Measurements from ENCODE around the gene CCDC81. TPM values are rescaled to one million over a fixed set of nuclear protein-coding genes. Genes with fewer than 3 reads are reported as not detected.

CCDC81 gene
- total and polyA plus RNA-seq, 9 of the 15 experiments (the other 6 are each of a cell fraction or from before 2014, with no cell fraction given) = 0.16 to 1.0 (median 0.41) TPM

DNA sequence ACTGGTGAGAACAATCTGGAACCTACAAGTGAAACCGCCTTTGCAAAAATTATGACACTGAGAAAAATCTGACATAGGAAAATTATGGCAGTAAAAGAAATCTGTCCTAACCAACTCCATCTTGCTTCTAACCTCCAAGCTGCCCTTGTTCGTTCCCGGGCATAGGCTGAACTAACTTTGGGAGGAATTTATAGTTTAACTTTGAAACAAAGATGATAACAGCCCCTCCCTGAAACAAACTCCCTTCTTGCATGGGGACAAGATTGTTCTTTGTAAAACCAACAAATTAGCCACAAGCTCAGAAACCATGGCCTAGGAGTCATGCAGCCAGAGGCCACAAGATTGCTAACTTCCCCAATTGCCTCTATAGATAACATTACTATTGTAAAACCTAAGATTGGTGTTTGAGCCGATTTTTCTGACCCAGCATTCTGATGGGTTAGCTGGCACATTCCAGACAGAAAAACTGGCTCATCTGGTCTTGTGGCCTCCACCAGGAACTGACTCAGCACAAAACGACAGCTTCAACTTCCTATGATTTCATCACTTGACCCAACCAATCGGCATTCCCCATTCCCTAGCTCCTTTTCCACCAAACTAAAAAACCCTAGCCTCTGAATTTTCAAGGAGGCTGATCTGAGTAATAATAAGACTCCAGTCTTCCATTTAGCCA lies 3.6 kb upstream of the CCDC81 start (continued):
- 0 out of 2 replicates have a peak, but pooled peaks have one; percentile 26 for TF ChIP-seq TCF3 (CRISPR knock-in tag; IDR thresholded peaks at IDR 0.05)
- no peak for TF ChIP-seq KAT8 (IDR thresholded peaks at IDR 0.05; ENCODE audit: low read depth)
- TF ChIP-seq, protein P1, sequence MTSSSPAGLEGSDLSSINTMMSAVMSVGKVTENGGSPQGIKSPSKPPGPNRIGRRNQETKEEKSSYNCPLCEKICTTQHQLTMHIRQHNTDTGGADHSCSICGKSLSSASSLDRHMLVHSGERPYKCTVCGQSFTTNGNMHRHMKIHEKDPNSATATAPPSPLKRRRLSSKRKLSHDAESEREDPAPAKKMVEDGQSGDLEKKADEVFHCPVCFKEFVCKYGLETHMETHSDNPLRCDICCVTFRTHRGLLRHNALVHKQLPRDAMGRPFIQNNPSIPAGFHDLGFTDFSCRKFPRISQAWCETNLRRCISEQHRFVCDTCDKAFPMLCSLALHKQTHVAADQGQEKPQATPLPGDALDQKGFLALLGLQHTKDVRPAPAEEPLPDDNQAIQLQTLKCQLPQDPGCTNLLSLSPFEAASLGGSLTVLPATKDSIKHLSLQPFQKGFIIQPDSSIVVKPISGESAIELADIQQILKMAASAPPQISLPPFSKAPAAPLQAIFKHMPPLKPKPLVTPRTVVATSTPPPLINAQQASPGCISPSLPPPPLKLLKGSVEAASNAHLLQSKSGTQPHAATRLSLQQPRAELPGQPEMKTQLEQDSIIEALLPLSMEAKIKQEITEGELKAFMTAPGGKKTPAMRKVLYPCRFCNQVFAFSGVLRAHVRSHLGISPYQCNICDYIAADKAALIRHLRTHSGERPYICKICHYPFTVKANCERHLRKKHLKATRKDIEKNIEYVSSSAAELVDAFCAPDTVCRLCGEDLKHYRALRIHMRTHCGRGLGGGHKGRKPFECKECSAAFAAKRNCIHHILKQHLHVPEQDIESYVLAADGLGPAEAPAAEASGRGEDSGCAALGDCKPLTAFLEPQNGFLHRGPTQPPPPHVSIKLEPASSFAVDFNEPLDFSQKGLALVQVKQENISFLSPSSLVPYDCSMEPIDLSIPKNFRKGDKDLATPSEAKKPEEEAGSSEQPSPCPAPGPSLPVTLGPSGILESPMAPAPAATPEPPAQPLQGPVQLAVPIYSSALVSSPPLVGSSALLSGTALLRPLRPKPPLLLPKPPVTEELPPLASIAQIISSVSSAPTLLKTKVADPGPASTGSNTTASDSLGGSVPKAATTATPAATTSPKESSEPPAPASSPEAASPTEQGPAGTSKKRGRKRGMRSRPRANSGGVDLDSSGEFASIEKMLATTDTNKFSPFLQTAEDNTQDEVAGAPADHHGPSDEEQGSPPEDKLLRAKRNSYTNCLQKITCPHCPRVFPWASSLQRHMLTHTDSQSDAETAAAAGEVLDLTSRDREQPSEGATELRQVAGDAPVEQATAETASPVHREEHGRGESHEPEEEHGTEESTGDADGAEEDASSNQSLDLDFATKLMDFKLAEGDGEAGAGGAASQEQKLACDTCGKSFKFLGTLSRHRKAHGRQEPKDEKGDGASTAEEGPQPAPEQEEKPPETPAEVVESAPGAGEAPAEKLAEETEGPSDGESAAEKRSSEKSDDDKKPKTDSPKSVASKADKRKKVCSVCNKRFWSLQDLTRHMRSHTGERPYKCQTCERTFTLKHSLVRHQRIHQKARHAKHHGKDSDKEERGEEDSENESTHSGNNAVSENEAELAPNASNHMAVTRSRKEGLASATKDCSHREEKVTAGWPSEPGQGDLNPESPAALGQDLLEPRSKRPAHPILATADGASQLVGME (CRISPR knock-in tag; IDR thresholded peaks at IDR 0.05) = no peak
- TF ChIP-seq JUND (IDR thresholded peaks at IDR 0.05; ENCODE audit: borderline replicate concordance, low read depth, low read length) = no peak
- TF ChIP-seq JUND (tag; IDR thresholded peaks at IDR 0.05; ENCODE audit: borderline replicate concordance, low read depth, low read length) = 0 out of 3 replicates have a peak, but pooled peaks have one; percentile 46
- TF ChIP-seq ZNF583 (CRISPR knock-in tag; IDR thresholded peaks at IDR 0.05) = 0 out of 2 replicates have a peak, but pooled peaks have one; percentile 42
- TF ChIP-seq SMARCE1 (IDR thresholded peaks at IDR 0.05) = no peak
- TF ChIP-seq HDAC8 (tag; IDR thresholded peaks at IDR 0.05) = 0 out of 2 replicates have a peak, but pooled peaks have one; percentile 59
- TF ChIP-seq BACH1 (tag; IDR thresholded peaks at IDR 0.05) = peak; percentile 92
- peak; percentile 29 for TF ChIP-seq CXXC5 (CRISPR knock-in tag; IDR thresholded peaks at IDR 0.05)
- TF ChIP-seq SAP30 (IDR thresholded peaks at IDR 0.05; ENCODE audit: borderline replicate concordance, insufficient read depth, low read depth, low read length, poor library complexity, severe bottlenecking) = no peak
- no peak for TF ChIP-seq HOXB6 (CRISPR knock-in tag; IDR thresholded peaks at IDR 0.05; ENCODE audit: borderline replicate concordance)
- TF ChIP-seq ARID1B (IDR thresholded peaks at IDR 0.05) = 0 out of 2 replicates have a peak, but pooled peaks have one; percentile 30
- peak; percentile 98 for TF ChIP-seq ZNF316 (IDR thresholded peaks at IDR 0.05)
- peak; percentile 46; the same call in 1 of the 2 replicates for TF ChIP-seq GABPB1 (CRISPR knock-in tag; IDR thresholded peaks at IDR 0.05)
- no peak for TF ChIP-seq MEIS2 (IDR thresholded peaks at IDR 0.05; ENCODE audit: partially characterized antibody)
- peak; percentile 77 for TF ChIP-seq CEBPG (CRISPR knock-in tag; IDR thresholded peaks at IDR 0.05)
- peak in 1 of 2 experiments; percentile 75; a peak in 2 of 4 replicates for TF ChIP-seq CEBPG (tag; conservative IDR thresholded peaks at IDR 0.05 in 1 of 2, IDR thresholded peaks at IDR 0.05 in 1 of 2)
- TF ChIP-seq ZBTB1 (CRISPR knock-in tag; IDR thresholded peaks at IDR 0.05; ENCODE audit: borderline replicate concordance, low read depth) = no peak
- peak; percentile 51; the same call in 1 of the 2 replicates for TF ChIP-seq DDX20 (tag; IDR thresholded peaks at IDR 0.05; ENCODE audit: low read depth)
- no peak for TF ChIP-seq RFX5 (IDR thresholded peaks at IDR 0.05; ENCODE audit: low read depth, low read length)
- TF ChIP-seq GABPA (tag; conservative IDR thresholded peaks at IDR 0.05; ENCODE audit: low read depth) = peak; percentile 40; the same call in 1 of the 2 replicates
- peak; percentile 43; the same call in 1 of the 2 replicates for TF ChIP-seq ATF7 (IDR thresholded peaks at IDR 0.05)
